ENCODE measurements around the gene SIAH3. TPM values are rescaled to one million over a fixed set of nuclear protein-coding genes. Genes with fewer than 3 reads are reported as not detected.

Gene SIAH3
- total RNA-seq, 4 donors from 2014 or later, result under 0.01 to 4.6 (median 0.09) TPM

DNA sequence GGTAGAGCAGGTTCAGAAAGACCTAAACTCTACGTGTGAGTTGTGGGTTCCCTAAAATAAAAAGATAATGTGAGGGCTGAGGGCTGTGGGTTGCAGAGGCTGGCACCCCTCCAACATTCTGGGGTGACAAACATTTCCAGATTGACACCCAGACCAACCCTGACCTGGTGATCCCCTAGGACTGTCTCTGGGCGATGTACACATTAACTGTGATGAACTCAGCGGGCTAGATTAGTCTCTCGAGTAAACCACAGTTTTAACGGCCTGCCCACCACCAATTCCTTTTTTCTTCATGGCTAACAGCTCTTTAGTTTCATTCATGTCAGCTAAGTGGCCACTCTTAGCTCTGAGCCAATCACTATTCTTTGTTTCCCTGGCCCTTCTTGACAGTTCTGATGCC, 24.8 kb downstream of the SIAH3 start:
- Histone ChIP-seq H3K36me3 (no peaks in the 10 kb centered on the region), H3K27ac (no peak overlapping the region), H3K4me3 (no peak overlapping the region), H3K4me1 (no peaks in the 10 kb centered on the region), H3K9me3 (no peaks in the 10 kb centered on the region), H3K27me3 (no peaks in the 10 kb centered on the region)
- TF ChIP-seq, protein P1, sequence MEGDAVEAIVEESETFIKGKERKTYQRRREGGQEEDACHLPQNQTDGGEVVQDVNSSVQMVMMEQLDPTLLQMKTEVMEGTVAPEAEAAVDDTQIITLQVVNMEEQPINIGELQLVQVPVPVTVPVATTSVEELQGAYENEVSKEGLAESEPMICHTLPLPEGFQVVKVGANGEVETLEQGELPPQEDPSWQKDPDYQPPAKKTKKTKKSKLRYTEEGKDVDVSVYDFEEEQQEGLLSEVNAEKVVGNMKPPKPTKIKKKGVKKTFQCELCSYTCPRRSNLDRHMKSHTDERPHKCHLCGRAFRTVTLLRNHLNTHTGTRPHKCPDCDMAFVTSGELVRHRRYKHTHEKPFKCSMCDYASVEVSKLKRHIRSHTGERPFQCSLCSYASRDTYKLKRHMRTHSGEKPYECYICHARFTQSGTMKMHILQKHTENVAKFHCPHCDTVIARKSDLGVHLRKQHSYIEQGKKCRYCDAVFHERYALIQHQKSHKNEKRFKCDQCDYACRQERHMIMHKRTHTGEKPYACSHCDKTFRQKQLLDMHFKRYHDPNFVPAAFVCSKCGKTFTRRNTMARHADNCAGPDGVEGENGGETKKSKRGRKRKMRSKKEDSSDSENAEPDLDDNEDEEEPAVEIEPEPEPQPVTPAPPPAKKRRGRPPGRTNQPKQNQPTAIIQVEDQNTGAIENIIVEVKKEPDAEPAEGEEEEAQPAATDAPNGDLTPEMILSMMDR (IDR thresholded peaks at IDR 0.05), result no peak
- TF ChIP-seq POLR2A (IDR thresholded peaks at IDR 0.05), result no peak
- intact Hi-C loops (cut with DNase I; ENCODE audit: low total_unique reads), result no loop called here
- DNase-seq, result no peak

DNA sequence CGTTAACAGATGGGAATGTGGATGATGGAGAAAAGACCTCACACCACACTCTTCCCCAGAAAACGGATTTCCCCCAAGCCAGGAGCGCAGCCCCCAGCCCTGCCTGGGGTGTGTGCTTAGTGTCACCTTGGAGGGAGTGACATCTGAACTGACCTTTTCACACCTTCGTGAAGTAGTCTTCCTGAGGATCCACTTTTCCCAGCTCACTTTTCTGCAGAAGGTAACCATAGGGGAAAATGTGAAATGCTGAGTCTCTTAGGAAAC, 26.2 kb downstream of the SIAH3 start:
- Histone ChIP-seq H3K27me3 (no peaks in the 10 kb centered on the region), H3K9me3 (no peaks in the 10 kb centered on the region), H3K4me3 (no peak overlapping the region), H3K27ac (no peak overlapping the region), H3K4me1 (no peaks in the 10 kb centered on the region), H3K36me3 (no peaks in the 10 kb centered on the region)
- intact Hi-C loops (cut with DNase I; ENCODE audit: low total_unique reads), result no loop called here
- no peak for DNase-seq
- no peak for TF ChIP-seq POLR2A (IDR thresholded peaks at IDR 0.05)
- TF ChIP-seq, protein P1 (IDR thresholded peaks at IDR 0.05), result no peak

DNA sequence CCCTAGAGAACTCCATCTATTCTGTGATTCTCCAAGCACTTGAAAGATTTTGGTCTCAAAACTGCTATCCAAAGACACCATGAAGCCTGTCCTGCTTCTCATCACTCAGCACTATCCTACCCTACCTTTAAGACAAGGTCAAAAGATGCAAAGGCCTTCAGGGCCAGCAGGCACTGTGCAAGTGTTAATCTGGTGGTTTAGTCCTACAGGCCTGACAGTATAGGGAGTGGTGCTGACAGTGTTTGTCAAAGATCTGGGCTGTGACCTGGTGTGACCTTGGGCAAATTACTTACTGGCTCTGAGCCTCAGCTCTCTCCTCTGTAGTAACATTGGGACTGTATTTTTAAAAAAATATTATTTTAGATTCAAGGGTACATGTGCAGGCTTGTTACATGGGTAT, 28.0 kb downstream of the SIAH3 start:
- intact Hi-C loops (cut with DNase I; ENCODE audit: low total_unique reads), result no loop called here
- TF ChIP-seq POLR2A (IDR thresholded peaks at IDR 0.05), result no peak
- TF ChIP-seq, protein P1 (IDR thresholded peaks at IDR 0.05), result no peak
- no peaks in the 10 kb centered on the region for H3K36me3 ChIP-seq
- H3K9me3 ChIP-seq, result no peaks in the 10 kb centered on the region
- no peak overlapping the region for H3K4me3 ChIP-seq
- H3K27ac ChIP-seq, result no peak overlapping the region
- DNase-seq, result no peak
- no peaks in the 10 kb centered on the region for H3K4me1 ChIP-seq
- no peaks in the 10 kb centered on the region for H3K27me3 ChIP-seq

DNA sequence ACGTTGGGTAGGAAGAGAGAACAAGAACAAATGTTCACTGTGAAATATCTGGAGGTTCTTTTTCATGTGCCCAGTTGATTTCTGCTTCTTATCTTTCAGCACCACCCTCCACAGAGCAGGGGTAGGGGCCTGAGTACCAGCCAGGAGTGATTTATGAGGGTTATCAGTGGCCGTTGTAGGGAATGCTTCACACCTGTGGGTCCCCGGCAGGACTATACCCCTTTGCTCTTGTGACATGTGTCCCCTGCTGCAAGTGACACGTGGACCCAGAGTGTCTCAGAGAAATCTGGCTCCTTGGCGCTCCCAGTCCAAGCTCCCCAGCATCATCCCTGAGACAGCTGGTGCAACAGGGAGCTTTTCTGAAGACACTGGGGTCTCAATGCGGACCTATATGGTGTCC, 29.7 kb downstream of the SIAH3 start:
- Histone ChIP-seq H3K4me3 (no peak overlapping the region), H3K27me3 (no peaks in the 10 kb centered on the region), H3K27ac (no peak overlapping the region), H3K36me3 (no peaks in the 10 kb centered on the region), H3K4me1 (no peaks in the 10 kb centered on the region), H3K9me3 (no peaks in the 10 kb centered on the region)
- no peak for DNase-seq
- TF ChIP-seq POLR2A (IDR thresholded peaks at IDR 0.05), result no peak
- TF ChIP-seq, protein P1 (IDR thresholded peaks at IDR 0.05), result no peak
- intact Hi-C loops (cut with DNase I; ENCODE audit: low total_unique reads), result no loop called here

DNA sequence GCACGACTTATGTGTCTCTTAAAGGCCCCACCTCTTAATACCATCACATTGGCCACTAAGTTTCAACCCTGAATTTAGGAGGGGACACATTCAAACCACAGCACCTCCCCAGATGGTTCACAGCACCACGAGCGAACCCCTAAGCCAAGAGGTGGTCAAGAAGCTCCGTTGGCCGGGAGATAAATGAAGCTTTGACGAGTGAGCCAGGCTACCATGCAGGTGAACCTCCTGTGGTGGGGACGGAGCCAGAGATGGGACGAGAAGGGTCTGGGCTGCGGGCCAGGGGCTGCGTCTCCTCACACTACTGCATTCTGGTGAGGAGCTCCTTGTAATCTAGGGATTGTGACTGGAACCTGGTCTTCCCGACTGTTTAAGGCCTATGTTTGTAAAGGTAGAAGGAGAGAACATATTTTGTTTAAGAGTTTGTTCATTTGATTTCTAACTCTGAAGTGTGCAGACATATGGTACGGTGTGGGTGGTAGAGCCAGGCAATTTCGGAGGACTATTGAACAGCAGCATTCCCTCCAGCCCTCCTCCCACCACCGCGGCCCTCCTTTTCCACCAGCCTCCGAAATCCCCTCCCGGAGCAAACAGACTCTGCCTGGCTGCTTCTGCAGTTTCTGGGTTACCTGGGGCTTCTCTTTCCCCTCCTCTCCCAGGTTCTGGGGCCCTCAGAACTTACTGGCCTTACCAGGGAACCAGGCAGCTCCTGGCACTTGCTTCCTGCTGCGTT, 31.3 kb downstream of the SIAH3 start:
- no peaks in the 10 kb centered on the region for H3K9me3 ChIP-seq
- intact Hi-C loops (cut with DNase I; ENCODE audit: low total_unique reads), result no loop called here
- no peak for DNase-seq
- H3K27ac ChIP-seq, result no peak overlapping the region
- H3K36me3 ChIP-seq, result no peaks in the 10 kb centered on the region
- H3K4me3 ChIP-seq, result no peak overlapping the region
- H3K4me1 ChIP-seq, result no peaks in the 10 kb centered on the region
- TF ChIP-seq POLR2A (IDR thresholded peaks at IDR 0.05), result no peak
- TF ChIP-seq, protein P1 (IDR thresholded peaks at IDR 0.05), result no peak
- H3K27me3 ChIP-seq, result no peaks in the 10 kb centered on the region
